CD4-positive, alpha-beta T cell treated with Interleukin-15 for 4 hours (primary cell): ENCODE data around the gene KCNK18.
"Not testable (repeated sequence)": the region's sequence is repeated elsewhere in the genome, so short reads cannot be mapped to it uniquely, and the experiment has no call there.

Source experiments
- DNase-seq: peaks from one replicate; pipeline ENCODE4 v3.0.0-alpha.2; 2020; ENCODE audit warnings: low spot score

KCNK18 gene

DNA sequence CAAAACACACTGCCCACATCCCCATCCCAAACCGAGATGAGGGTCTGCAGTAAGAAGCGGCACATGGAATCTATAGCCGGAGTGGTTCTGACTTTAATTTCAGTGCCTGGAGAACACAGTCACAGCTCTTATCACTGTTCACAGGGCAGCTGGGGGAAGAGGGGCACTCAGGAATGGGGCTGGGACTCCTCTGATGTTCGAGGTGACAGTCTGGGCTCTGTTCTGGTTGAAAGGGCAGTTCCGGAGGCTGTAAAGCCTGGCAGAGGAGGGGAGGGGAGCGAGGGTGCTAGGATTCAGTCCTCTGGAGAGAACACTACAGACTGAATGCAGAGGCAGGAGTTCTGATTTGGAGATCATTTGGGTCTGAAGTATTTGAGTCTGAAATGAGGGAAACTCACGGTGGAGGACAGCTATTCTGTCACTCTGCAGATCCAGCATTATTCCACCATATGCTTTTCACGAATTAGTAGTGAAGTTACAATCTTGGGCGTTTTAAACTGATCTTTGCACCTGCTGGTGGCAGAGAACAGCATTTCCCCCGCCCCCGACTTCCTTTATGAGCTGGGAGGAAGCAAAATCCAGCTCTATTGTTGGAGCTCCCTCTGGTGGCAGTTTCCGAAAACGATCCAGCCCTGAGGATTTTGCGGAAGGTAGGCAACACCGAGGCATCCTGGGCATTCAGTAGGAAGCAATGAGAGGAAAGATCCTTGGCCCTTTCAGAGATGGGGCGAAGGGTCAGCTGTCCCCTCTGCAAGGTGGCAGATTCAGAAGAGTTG is 22.7 kb upstream of the KCNK18 start:
- DNase-seq, result peak; percentile 82

DNA sequence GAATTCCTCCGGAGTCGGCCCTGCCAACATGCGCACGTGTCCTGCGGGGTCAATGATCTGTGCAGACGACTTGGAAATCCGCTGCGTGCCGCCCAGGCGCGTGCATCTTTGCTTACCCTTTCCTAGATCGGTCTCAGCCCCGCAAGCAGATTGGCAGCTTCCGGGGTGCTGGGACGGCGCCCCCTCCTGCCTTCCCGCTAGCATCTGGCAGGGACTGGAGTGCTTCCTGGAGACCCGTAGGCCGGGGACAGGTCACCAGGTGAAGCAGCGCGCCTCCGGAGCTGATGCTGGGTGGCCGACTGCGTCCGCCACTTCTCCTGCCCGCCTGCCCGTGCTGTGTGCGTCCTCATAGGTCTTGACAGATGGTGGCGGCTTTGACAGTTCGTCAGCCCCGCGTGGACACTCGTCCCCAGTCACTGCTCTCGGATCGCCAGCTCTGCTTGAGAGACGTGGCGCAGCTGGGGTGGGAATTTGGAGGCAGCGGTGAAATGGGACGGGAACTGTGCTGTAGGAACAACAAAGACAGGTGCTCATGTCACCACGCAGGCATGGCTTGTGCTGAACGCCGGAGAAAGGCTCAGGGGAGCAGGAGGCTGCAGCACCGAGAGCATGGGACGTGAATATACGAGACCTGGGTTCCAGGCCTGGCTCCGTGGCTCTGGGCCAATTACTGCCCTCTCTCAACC is 21.9 kb upstream of the KCNK18 start:
- DNase-seq, result no peak

DNA sequence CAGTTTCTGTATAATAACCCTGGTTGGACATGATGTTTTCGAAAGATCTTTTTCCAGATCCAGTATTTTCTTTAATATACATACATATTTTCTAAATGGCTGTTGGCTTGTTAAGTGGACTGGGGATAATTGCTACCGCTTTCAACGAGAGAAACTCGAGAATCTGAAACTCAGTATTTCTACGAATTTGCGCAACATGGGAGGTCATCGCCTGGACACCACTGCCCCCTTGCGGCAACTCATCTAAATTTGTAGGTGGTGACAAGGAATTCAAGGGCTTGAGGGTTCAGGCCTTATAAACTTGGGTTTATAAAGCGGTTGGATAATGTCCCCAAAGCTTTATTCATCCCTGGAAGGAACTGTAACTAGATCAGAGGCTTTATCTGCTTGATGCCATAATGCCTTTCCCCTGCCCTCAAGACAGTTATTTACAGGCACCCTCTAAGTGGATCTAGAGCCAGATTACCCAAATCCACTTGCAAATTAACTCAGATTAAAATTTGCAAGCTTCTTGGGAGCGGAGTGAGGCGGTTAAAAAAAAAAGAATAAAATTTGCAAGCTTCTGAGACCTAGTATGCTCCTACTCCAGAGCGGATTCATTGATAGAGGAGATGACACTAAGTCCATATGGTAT is 21.3 kb upstream of the KCNK18 start:
- DNase-seq, result peak; percentile 67

DNA sequence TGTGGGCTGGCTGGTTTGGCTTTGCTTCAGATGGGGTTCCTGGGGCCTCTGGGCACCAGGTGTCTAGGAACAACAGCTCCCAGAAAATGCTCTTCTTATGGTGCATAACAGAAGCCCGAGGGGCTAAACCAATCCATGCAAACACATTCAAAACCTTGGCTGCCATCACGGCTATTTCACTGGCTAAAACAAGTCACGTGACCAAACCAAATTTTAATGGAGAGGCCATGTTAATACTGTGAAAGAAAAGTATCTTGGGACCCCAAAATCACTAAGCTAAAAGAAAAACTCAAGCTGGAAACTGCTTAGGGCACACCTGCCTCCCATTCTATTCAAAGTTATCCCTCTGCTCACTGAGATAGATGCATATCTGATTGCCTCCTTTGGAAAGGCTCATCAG is 19.1 kb upstream of the KCNK18 start:
- DNase-seq, result no peak

DNA sequence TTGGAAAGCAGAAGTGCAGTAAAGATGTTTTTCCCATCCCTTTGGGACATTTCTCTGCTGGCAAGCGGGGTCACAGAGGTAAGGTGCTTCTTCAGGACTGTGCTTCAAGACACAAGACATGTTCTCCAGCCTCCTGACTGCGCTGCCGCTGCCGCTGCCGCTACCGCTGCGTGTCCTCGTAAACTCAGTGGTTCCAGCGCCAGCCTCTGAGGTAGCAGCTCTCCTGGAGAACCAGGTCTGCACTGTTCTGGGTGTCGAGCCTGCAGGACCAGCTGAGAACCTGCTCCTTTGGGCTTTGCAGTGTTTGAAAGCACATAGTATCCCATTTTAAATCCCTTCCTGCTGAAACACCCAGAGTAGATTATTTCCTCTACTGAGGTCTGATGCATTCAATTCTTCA is 13.0 kb upstream of the KCNK18 start:
- no peak for DNase-seq

DNA sequence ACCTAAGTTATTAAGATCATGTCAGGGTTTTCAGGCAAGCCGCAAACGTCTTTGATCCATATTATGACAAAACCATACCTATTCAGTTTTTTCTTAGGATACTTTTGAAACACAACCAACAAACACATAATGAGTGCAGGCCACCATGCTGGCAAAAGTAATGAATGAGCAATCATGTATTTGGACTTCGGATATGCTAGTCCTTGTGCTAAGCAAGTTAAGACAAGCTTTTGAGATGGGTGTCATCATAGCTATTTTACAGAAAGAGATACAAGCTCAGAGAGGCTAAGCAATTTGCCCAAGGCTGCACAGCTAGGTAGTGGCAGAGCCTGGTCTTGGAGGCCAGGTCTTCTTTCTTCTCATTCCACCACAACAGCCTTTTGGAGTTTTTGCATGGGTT is 12.5 kb upstream of the KCNK18 start:
- no peak for DNase-seq

DNA sequence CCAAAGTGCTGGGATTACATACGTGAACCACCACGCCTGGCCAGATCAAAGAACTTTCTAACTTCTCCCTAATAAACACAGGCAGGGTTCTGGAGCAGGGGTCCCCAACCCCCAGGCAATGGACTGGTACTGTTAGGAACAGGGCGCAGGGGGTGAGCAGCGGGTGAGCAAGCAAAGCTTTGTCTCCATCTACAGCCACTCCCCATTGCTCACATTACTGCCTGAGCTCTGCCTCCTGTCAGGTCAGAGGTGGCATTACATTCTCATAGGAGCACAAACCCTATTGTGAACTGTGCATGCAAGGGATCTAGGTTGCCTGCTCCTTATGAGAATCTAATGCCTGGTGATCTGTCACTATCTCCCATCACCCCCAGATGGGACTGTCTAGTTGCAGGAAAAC is 11.5 kb upstream of the KCNK18 start:
- DNase-seq, result not testable (repeated sequence)

DNA sequence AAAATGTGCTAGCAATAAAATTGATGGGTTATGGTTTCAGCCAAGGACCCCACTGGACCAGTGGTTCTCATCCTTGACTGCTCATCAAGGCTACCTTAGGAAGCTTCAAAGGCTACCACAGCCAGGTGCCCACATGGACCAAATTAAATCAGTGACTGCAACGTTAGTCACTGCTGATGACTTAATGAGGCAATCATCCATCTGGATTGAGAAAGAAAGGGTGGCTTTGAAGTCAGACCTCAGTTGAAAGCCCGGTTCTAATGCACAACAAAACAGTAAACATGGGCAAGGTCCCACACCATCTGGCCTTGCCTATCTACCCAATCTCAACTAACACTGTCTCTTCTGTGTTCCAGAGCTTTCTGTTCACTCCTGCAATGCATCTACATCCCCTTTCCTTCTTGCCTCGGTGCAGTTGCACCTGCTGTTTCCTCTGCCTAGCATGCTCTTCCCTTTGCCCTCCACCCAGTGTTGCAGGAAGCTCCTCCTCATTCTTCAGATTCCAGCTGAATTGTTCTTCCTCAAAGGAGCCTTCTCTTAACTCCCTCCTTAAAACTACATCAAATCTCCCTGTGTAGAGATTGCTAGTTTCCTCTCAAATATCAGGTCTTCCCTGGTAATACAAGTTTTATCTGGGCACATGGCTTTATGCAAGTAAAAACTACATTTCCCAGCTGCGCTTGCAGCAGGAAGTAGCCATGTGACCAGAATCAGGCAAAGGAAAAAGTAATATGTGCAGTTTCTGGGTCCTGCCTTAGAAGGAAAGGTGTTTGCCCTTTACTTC is 10.3 kb upstream of the KCNK18 start:
- DNase-seq, result no peak

DNA sequence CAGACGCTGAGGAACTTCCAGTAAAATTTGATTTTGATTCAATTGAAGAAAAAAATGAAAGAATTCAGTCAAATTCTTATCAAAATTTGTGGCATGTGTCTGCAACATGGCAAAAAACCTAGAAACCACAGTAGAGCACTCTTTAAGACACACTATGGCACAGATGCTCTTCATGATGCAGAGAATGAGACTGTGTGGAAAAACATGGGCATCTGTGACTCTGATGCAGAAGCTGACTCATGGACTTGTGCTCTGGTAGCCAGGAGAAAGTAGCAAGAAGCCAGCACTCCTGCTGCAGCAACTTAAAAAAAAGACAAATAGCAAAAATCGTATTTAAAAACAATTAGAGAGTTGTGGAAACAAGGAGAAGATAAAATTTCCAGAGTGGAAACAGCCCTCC is 8.9 kb upstream of the KCNK18 start:
- no peak for DNase-seq

DNA sequence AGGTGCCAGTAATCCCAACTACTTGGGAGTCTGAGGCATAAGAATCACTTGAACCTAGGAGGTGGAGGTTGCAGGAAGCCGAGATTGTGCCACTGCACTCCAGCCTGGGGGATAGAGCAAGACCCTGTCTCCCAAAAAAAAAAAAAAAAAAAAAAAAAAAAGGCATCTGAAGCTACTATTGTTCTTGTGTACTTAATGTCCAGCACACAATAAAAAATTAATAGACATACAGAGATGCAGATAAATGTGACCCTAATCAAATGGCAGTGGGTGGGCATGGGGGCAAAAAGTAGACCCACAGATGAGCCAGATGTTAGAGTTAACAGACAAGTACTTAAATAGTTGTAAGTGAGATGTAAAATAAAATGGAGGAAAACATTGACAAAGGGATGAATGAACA is 7.7 kb upstream of the KCNK18 start:
- DNase-seq, result no peak

DNA sequence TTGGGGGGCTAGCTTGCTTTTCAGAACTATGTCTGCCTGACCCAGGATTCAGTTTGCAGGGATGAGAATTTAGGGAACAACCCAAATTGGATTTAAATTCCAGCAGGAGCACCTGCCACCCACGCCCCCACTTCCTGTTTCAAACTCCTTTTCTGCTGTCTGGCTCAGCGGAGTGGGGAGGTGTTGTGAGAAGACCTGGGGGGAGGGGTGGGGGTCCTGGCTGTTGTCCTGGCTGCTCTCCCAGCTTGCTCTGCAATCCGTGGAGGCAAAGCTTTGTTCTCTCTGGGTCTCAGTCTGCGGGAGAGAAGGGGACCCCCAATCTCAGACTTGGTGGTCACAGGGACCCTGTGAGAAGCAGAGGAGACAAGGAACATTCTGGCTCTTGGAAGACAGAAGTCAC is 799 bp downstream of the KCNK18 start:
- no peak for DNase-seq

DNA sequence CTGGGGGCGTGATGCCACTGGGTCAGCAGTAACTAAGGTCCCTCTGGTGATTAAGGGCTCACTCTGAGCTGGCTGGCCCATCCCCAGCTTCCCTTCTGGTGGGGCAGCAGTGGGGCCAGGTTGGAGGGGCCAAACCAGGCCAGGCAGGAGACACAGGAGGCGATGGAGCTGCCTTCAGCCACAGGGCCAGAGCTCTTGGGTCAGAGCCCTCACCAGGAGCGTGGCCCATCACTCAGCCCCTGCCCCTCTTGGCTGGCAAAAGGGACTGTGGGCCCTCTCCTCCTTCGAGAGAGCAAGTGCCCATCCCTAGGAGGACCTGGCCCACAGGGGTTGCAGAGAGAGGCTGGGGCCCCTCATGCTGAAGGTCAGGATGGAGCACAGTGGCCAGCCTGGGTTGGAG is 4.5 kb downstream of the KCNK18 start:
- no peak for DNase-seq

DNA sequence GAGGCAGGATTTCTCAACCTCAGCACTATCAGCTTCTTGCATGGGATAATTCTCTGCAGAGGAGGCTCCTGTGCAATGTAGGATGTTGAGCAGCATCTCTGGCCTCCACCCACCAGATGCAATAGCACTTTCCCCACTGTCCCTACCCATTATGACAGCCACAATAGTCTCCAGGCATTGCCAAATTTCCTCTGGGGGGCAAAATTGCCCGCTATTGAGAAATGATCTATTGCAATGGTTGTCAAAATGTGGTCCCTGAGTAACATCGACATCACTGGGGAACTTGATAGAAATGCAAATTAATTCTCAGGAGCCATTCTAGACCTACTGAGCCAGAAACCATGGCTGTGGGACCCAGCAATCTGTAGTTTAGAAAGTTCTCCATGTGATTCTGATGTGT is 7.0 kb downstream of the KCNK18 start:
- no peak for DNase-seq

DNA sequence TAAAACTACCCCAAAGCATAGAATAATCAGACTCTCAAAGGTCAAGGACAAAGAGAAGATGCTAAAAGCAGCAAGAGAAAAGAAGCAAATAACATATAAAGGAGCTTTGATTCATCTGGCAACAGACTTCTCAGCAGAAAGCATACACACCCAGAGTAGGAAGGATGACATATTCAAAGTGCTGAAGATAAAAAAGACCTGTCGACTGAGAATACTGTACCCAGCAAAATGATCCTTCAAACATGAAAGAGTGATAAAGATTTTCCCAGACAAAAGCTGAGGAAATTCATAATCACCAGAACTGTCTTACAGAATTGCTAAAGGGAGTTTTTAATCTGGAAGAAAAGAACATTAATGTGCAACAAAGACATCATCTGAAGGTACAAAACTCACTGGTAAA is 14.9 kb downstream of the KCNK18 start:
- no peak for DNase-seq

DNA sequence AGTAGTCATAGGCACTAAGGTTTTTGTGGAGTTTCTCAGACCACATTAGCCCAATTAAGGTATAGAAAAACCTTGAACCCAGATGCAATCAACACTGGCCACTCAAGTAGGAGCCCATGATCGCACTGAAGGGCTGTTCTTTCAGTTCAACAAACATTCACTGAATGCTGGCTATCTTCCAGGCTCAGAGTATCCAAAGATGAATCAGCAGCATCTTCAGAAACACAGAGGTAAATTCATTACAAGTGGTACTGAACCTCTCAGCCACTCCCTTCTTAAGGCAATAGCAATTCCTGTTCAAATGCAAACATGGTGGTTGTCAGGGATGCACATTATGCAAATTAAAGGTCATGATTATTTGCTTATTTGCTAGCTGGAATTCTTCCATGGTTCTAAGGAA is 17.1 kb downstream of the KCNK18 start:
- no peak for DNase-seq

DNA sequence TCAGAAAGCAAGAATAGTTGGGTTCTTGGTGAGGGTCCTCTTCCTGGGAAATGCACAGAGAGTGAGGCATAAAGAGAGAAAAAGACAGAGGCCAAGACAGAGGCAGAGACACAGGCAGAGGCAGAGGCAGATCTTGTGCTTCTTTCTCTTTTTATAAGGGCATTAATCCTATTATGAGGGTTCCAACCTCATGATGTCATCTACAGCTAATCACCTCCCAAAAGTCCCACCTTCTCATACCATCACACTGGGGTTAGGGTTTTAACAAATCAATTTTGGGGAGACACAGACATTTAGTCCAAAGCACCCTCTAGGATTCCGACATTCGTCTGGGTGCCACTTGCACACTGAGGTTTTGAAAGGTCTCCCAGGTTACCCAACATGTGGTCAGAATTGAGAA is 17.8 kb downstream of the KCNK18 start:
- DNase-seq, result no peak

DNA sequence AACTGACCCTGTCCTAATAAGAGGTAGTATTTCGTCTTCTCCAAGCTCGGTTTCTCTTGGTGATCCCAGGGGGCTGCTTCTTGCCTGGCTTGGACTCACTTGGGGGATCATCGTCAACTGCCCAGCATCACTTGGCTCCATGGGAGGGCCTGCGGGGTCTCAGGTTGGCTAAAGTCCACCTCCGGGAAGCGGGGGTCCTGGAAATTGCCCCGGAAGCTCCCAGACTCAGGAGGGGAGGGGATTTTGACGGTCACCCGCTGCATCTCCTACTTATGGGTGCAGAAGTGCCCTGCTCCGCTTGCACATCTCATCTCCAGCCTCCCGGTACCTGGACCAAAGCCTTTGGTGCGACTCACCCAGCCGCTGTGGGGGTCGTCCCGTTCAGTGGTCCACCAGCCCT is 18.7 kb downstream of the KCNK18 start:
- DNase-seq, result no peak

DNA sequence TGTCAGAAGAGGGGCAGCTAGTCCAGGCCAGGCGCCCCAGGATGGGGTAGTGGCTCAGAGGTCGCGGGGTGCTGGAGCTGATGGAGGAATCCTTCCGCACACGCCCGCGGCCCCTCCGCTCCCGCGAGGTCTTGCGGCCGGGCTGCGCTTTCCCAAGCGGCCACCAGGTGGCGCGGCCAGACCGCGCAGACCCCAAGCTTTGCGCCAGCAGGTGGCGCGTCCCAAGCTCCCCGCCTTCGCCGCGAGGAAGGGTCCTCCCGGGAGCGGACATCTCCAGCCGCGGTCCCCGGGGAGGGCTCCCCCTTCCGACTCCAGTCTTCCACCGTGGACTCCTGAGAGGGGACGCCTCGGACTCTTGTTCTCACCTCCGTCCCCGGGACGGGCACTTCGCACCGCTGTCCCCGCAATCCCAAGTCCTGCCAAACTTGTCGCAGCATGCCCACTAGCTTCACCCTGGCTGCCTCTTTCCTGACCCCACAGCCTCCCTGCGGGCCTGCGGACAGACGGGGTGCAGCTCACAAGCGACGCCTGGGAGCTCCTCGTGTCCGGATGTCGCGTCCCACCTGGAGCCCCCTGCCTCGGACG is 19.4 kb downstream of the KCNK18 start:
- DNase-seq, result peak; percentile 63

DNA sequence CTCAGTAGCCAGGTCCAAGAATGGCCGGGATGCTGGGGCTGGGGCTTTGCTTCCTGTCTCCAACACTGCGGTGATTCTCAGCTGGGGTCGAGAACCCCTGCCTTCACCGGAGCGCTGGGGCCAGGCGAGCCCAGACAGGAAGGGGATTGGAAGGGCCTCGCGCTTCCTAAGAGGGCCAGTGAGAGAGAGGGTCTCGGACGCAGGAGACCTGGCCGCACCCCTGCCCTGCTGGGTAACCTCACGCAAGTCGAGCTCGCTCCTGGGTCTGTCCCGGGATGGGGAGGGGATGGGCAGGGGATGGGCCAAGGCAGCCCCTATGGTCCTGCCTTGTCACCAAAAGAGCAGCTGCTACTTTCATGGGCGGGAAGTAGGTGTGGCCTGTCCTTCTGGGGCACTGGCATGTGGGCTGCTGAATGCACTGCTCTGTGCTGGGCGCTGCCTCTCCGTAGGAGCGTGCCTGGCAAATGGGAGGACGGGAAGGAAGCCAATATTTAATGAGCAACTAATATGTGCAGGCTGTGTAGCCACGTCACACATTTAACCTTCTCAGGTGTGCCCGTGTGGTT is 20.0 kb downstream of the KCNK18 start:
- DNase-seq, result peak; percentile 1

DNA sequence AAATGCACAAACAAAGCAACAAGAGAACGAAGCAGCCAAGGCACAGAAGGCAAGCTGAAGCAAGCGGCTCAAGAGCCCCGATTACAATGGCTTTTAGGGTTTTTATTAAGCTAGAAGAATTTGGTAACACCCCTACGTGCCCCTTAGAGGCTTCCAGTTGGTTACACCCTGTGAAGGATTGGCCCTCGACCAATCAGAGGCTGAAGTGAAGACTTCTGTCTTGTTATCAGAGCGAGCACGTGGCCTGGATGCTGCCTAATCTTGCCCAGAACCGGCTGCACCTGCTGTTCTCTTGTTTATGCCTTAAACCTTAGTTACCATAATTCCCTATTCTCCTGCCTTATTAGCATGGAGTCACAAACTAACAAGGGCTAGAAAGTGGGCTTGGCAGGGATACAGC is 21.4 kb downstream of the KCNK18 start:
- DNase-seq, result no peak

DNA sequence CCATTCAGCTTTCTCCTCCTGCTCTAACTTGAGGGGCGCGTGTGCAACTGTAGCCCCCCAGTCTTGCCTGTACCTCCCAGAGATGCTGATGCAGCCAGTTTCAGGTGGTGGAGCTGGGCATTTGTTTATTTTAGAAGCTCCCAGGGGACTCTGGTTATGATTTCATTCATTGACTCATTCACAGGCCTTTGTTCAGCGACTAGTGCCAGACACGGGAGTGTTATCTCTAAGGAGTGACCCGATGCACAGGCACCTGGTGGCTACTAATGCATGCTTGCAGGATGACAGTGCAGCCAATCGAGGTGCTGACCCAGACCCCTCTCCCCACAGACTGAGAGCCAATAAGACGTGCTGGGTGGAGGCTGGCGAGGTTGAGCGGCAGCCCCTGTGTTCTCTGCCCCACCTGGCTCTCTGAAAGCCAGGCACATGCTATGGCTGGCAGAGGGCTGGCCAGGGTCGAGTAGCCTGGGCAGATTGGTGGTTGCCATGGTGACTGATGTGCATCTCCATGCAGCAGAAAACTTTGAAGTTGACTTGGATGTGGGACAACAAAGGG is 23.9 kb downstream of the KCNK18 start:
- DNase-seq, result no peak

DNA sequence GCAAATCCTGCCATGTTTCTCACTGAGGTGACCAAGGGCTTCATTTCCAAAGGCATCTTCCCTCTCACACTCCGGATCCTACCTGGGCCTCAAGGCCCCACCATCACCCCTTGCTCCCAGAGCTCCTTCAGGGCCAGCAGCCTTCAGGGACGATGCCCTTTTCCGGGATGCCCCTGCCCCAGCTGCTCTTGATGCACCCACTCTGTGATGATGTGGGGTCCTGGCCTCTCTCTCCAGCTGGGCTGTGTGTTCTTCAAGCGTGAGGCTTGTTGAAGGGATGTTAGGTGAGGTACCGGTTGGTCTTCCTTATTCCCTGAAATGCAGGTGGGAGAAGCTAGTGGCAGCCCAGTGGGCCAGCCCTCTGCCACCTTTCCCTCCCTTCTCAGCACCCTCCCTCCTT is 25.3 kb downstream of the KCNK18 start:
- no peak for DNase-seq
